Stomach (tissue), 9 donors: Measurements from ENCODE around the gene NOXO1. TPM values are rescaled to one million over a fixed set of nuclear protein-coding genes. Genes with fewer than 3 reads are reported as not detected.

Source experiments
- DNase-seq, 2 donors: peaks; one replicate each; pipeline versions ENCODE4 v3.0.0 to v3.0.0-alpha.2; 2013 to 2019
- H3K27ac ChIP-seq, 5 donors: fragments of 200-600 bp in 4 of 5; sonication (generic) in 4 of 5; one replicate each; pipeline ENCODE4 v1.5.1; 2013 to 2019; ENCODE audit warnings: mild to moderate bottlenecking in 1 of 5, moderate library complexity in 1 of 5
- H3K27me3 ChIP-seq, 3 donors: fragments of 200-600 bp; sonication (generic); one replicate each; pipeline ENCODE4 v1.5.1; 2017 to 2019; ENCODE audit warnings: mixed run types in 1 of 3
- H3K36me3 ChIP-seq, 4 donors: fragments of 200-600 bp; sonication (generic); 1 replicate in 3 of 4; 2 replicates in 1 of 4; pipeline ENCODE4 v1.5.1; 2016 to 2019
- H3K4me1 ChIP-seq, 4 donors: fragments of 200-600 bp; sonication (generic); one replicate each; pipeline ENCODE4 v1.5.1; 2016 to 2019
- H3K4me3 ChIP-seq, 4 donors: fragments of 200-600 bp; sonication (generic) in 3 of 4; one replicate each; pipeline ENCODE4 v1.5.1; 2016 to 2019; ENCODE audit warnings: mild to moderate bottlenecking in 1 of 4
- H3K9me3 ChIP-seq, 4 donors: fragments of 200-600 bp; sonication (generic); one replicate each; pipeline ENCODE4 v1.5.1; 2016 to 2019
- EP300 ChIP-seq: sonication (generic); formaldehyde crosslinking; IDR thresholded peaks from one replicate; pipeline ENCODE4 v1.6.1; 2017; ENCODE audit warnings: antibody characterized with exemption
- POLR2A ChIP-seq, 4 donors: fragments of 450-650 bp; IDR thresholded peaks; one replicate each; pipeline ENCODE4 v1.6.1; 2016; ENCODE audit warnings: antibody characterized with exemption in 4 of 4, control low read depth in 2 of 4, mild to moderate bottlenecking in 1 of 4, moderate library complexity in 1 of 4
- POLR2AphosphoS5 ChIP-seq, 3 donors: sonication (generic); formaldehyde crosslinking; IDR thresholded peaks; one replicate each; pipeline ENCODE4 v1.6.1; 2016; ENCODE audit warnings: antibody characterized with exemption in 3 of 3
- WGBS, 5 donors: extraction: QIAGEN DNeasy Blood & Tissue Kit in 3 of 5; methylation state at CpG; one replicate each; pipeline versions ENCODE4 v1.1.5 to v1.1.7; 2013 to 2018; 5-methylcytosine and 5-hydroxymethylcytosine counted together
- intact Hi-C: fragments of 100-400 bp; cut with DNase I; formaldehyde crosslinking; loops from one replicate; pipeline ENCODE4 v1.15.1; 2023; ENCODE audit warnings: low total_unique reads
- polyA plus RNA-seq, 3 donors: library from polyadenylated mRNA; stranded (reverse); fragments of 200-250 nt; gene quantifications; one replicate each; pipeline ENCODE4 v1.2.3, GENCODE V29; 2013
- total RNA-seq, 5 donors: library from RNA; depleted of rRNA; stranded (reverse); fragments of >200 nt; gene quantifications; one replicate each; pipeline versions ENCODE4 v1.1.0 to v1.2.3, GENCODE V29; 2014 to 2016
- TF ChIP-seq, protein P1 (sequence below), 7 experiments: fragments of 450-650 bp in 4 of 7; fragments of 200-600 bp in 3 of 7; sonication (generic) in 3 of 7; IDR thresholded peaks; one replicate each; pipeline ENCODE4 v1.5.1; 2016 to 2019; ENCODE audit warnings: antibody characterized with exemption in 7 of 7, control low read depth in 2 of 7, mild to moderate bottlenecking in 1 of 7
- donor health status: healthy with polysubstance abuse.
- donor health status: Bipolar disorder and iron deficiency.
- donor health status: healthy.

Gene NOXO1
- total and polyA plus RNA-seq, 8 donors = 1.2 to 58.2 (median 3.0) TPM; not detected in 4

DNA sequence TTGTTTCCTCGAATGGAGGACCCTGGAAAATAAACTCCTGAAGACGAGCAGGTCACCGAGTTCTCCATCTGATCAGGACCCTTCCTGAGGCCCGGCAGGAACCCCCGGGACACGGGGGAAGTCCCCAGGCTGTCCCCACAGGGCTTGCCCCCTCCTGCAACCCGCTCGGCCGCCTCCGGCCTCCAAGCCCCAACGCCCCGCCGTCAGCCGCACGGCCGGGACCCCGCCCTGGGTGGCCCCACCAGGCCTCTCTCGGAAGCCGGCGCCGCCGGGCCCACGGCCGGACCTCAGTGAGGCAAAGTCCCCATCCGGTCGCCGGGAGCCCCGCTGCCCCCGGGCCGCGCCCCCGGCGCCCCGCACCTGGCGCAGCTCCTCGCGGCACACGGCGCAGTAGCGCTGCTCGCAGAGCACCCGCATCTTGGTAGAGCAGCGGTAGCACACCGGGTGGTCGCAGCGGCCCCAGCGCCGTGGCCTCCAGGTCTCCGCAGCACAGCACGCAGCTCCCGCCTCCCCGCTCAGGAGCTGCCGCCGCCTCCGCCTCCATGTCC is 28.0 kb upstream of the NOXO1 start:
- TF ChIP-seq POLR2A (IDR thresholded peaks at IDR 0.05) = no peak
- TF ChIP-seq EP300 = no peak
- TF ChIP-seq POLR2AphosphoS5 (IDR thresholded peaks at IDR 0.05) = no peak
- TF ChIP-seq, protein P1, sequence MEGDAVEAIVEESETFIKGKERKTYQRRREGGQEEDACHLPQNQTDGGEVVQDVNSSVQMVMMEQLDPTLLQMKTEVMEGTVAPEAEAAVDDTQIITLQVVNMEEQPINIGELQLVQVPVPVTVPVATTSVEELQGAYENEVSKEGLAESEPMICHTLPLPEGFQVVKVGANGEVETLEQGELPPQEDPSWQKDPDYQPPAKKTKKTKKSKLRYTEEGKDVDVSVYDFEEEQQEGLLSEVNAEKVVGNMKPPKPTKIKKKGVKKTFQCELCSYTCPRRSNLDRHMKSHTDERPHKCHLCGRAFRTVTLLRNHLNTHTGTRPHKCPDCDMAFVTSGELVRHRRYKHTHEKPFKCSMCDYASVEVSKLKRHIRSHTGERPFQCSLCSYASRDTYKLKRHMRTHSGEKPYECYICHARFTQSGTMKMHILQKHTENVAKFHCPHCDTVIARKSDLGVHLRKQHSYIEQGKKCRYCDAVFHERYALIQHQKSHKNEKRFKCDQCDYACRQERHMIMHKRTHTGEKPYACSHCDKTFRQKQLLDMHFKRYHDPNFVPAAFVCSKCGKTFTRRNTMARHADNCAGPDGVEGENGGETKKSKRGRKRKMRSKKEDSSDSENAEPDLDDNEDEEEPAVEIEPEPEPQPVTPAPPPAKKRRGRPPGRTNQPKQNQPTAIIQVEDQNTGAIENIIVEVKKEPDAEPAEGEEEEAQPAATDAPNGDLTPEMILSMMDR (IDR thresholded peaks at IDR 0.05) = peak in 1 of 7 experiments; percentile 2

GRCh38 chr16:2008631-2009163 is 27.4 kb upstream of the NOXO1 start:
- DNase-seq = peak in 1 of 2 donors; percentile 61
- WGBS, 5 donors = 2 to 3% (median 2%) methylated on average over 21 to 23 of the region's 23 CpGs
- H3K4me1 ChIP-seq = peaks cover 59 to 64% (median 63%) of the 10 kb centered on the region in 4 donors

More for the DNA sequence above, 28.0 kb upstream of the NOXO1 start:
- H3K4me3 ChIP-seq = peak overlapping the region; percentile 66 to 96 (median 86)
- H3K9me3 ChIP-seq = no peaks in the 10 kb centered on the region
- peak overlapping the region; percentile 90 to 96 (median 95) for H3K27ac ChIP-seq
- DNase-seq = peak in 1 of 2 donors; percentile 57
- H3K4me1 ChIP-seq = peaks cover 54 to 58% (median 57%) of the 10 kb centered on the region in 4 donors
- peaks cover 0 to 14% (median 9%) of the 10 kb centered on the region in 4 donors for H3K36me3 ChIP-seq
- intact Hi-C loops = no loop called here
- no peaks in the 10 kb centered on the region for H3K27me3 ChIP-seq
- 0 to 2% (median 1%) methylated on average over 19 to 55 of the region's 55 CpGs for WGBS, 5 donors

DNA sequence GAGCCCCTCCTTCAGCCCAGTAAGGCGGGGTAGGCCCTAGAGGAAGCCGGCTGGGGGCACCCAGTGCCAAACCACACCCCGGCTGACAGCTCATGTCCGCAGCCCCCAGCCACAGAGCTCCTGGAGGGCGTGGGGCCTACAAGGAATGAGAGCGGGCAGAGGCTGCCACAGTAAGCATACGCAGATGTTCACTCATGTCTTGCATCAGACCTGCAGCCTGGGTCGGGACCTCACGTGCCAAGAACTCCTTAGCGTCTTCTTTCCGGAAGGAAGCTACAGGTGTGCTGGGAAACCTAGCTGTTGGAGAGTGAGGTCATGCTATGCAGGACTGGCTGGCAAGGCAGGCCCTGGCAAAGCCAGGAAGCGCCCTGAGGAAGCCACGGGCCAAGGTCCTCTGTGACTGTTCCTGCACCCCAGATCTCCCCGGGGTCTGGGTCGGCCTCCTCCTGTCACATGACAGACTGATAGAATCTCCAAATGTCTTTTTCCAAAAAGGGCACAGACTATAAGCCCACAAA is 26.8 kb upstream of the NOXO1 start:
- DNase-seq = peak in 1 of 2 donors; percentile 62
- Histone ChIP-seq H3K9me3 (no peaks in the 10 kb centered on the region), H3K27me3 (no peaks in the 10 kb centered on the region), H3K4me1 (peaks cover 59 to 69% (median 68%) of the 10 kb centered on the region in 4 donors), H3K4me3 (peak overlapping the region in 3 of 4 donors; percentile 66 to 96 (median 81)), H3K27ac (peak overlapping the region in 4 of 5 donors; percentile 92 to 96 (median 95)), H3K36me3 (peaks cover 0 to 19% (median 14%) of the 10 kb centered on the region in 4 donors)
- intact Hi-C loops = no loop called here
- 21 to 43% (median 24%) methylated on average over 15 of the region's 15 CpGs for WGBS, 5 donors
- TF ChIP-seq, protein P1 (IDR thresholded peaks at IDR 0.05) = no peak
- peak in 1 of 3 donors; percentile 20 for TF ChIP-seq POLR2AphosphoS5 (IDR thresholded peaks at IDR 0.05)

More at GRCh38 chr16:2008631-2009163, 27.4 kb upstream of the NOXO1 start:
- Histone ChIP-seq H3K9me3 (no peaks in the 10 kb centered on the region), H3K36me3 (peaks cover 0 to 14% (median 9%) of the 10 kb centered on the region in 4 donors), H3K4me3 (peak overlapping the region; percentile 66 to 96 (median 86)), H3K27me3 (no peaks in the 10 kb centered on the region), H3K27ac (peak overlapping the region; percentile 90 to 96 (median 95))
- intact Hi-C loops = no loop called here
- TF ChIP-seq POLR2A (IDR thresholded peaks at IDR 0.05) (no peak), POLR2AphosphoS5 (IDR thresholded peaks at IDR 0.05) (no peak), EP300 (no peak)
- TF ChIP-seq, protein P1 (IDR thresholded peaks at IDR 0.05) = no peak

- H3K27ac ChIP-seq = peak overlapping the region in 4 of 5 donors; percentile 92 to 96 (median 95)
- TF ChIP-seq POLR2A (IDR thresholded peaks at IDR 0.05) (no peak), POLR2AphosphoS5 (IDR thresholded peaks at IDR 0.05) (no peak), EP300 (no peak)
- TF ChIP-seq, protein P1 (IDR thresholded peaks at IDR 0.05) = no peak
- peaks cover 59 to 71% (median 68%) of the 10 kb centered on the region in 4 donors for H3K4me1 ChIP-seq
- intact Hi-C loops = no loop called here
- peak overlapping the region in 3 of 4 donors; percentile 66 to 96 (median 81) for H3K4me3 ChIP-seq
- no peak for DNase-seq
- H3K9me3 ChIP-seq = no peaks in the 10 kb centered on the region
- H3K27me3 ChIP-seq = no peaks in the 10 kb centered on the region
- H3K36me3 ChIP-seq = peaks cover 6 to 27% (median 22%) of the 10 kb centered on the region in 4 donors
- WGBS, 5 donors = 68 to 76% (median 70%) methylated on average over 16 of the region's 16 CpGs
Measured at GRCh38 chr16:2007081-2007836, 26.0 kb upstream of the NOXO1 start.
